ENCODE results near the gene CSPG5.

The CSPG5 gene

DNA sequence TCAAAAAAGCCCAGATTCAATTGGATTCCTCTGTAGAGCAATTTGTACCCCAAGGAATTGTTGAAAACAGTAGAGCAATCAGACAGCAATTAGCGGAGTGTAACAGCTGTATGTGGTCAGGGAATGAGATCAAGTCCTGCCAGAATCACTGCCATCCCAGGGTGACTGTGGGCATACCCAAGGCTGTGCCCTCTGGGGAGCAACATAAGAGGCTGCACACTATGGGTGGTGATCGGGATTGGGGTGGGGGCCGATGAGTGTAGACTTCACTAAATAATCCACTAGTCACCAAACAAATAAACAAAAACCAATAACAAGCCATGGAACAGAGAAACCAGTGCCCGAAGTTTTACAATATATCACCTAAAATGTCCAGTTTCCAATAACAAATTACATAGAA is 53.0 kb downstream of the CSPG5 start:
- Histone ChIP-seq H3K4me1 (ENCODE audit: control insufficient read depth in 1 of 2, insufficient read depth in 1 of 2, low read depth in 1 of 2, low read length in 1 of 2) (peaks cover 0 to 4% of the 10 kb centered on the region in 2 experiments), H3K9me3 (no peaks in the 10 kb centered on the region), H3K4me3 (ENCODE audit: low read depth in 1 of 2, low read length in 1 of 2) (no peak overlapping the region), H3K36me3 (no peaks in the 10 kb centered on the region), H3K27ac (no peak overlapping the region), H3K27me3 (no peaks in the 10 kb centered on the region)
- TF ChIP-seq, protein P1, sequence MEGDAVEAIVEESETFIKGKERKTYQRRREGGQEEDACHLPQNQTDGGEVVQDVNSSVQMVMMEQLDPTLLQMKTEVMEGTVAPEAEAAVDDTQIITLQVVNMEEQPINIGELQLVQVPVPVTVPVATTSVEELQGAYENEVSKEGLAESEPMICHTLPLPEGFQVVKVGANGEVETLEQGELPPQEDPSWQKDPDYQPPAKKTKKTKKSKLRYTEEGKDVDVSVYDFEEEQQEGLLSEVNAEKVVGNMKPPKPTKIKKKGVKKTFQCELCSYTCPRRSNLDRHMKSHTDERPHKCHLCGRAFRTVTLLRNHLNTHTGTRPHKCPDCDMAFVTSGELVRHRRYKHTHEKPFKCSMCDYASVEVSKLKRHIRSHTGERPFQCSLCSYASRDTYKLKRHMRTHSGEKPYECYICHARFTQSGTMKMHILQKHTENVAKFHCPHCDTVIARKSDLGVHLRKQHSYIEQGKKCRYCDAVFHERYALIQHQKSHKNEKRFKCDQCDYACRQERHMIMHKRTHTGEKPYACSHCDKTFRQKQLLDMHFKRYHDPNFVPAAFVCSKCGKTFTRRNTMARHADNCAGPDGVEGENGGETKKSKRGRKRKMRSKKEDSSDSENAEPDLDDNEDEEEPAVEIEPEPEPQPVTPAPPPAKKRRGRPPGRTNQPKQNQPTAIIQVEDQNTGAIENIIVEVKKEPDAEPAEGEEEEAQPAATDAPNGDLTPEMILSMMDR (IDR thresholded peaks at IDR 0.05) = no peak

GRCh38 chr3:47523310-47524073 is 55.2 kb downstream of the CSPG5 start:
- Histone ChIP-seq H3K9me3 (no peaks in the 10 kb centered on the region), H3K27ac (no peak overlapping the region), H3K27me3 (no peaks in the 10 kb centered on the region), H3K4me1 (ENCODE audit: control insufficient read depth in 1 of 2, insufficient read depth in 1 of 2, low read depth in 1 of 2, low read length in 1 of 2) (peaks cover 0 to 4% of the 10 kb centered on the region in 2 experiments), H3K4me3 (ENCODE audit: low read depth in 1 of 2, low read length in 1 of 2) (no peak overlapping the region), H3K36me3 (no peaks in the 10 kb centered on the region)
- TF ChIP-seq, protein P1 (IDR thresholded peaks at IDR 0.05) = no peak

DNA sequence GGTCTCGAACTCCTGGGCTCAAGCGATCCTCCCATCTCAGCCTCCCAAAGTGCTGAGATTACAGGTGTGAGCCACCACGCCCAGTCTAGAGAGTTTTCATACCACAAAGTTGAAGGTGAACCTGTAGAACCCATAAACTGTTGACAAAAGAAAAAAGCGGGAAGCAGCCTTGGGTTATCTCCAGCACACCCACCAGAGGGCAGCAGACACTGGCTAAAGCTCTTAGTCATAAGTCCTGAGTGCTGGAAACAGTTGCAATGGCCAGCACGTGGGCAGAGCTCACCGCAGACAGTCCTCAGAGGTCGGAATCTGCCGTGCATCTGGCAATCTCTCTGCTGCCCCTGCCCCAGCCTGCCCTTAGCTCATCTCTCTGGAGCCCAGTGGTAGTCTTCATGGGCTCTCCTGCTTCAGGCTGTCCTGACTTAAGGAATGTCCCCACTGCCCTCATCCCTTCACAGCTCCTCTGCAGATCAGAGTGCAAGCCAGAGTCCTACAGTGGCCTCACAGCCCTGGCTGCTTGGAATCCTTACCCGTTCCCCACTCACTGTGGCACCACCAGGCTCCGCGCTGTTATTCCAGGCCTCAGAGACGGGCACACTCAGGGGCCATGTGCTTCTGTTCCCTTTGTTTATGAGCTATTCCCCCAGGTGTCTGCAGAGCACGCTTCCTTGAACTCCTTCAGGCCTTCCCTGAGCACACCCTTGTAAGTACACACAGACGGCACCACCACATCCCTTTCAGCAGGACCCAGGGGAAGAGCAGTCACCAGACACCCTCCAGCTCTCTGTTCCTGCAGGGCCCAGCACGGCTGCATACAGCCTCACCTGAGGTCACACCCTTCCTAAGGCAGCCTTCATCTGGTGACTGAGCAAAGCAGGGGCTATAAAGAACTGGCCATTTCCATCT is 56.3 kb downstream of the CSPG5 start:
- no peaks in the 10 kb centered on the region for H3K36me3 ChIP-seq
- H3K27me3 ChIP-seq = no peaks in the 10 kb centered on the region
- TF ChIP-seq, protein P1 (IDR thresholded peaks at IDR 0.05) = peak; percentile 89
- no peak overlapping the region for H3K27ac ChIP-seq
- H3K4me1 ChIP-seq (ENCODE audit: control insufficient read depth in 1 of 2, insufficient read depth in 1 of 2, low read depth in 1 of 2, low read length in 1 of 2) = peaks cover 0 to 4% of the 10 kb centered on the region in 2 experiments
- H3K9me3 ChIP-seq = no peaks in the 10 kb centered on the region
- H3K4me3 ChIP-seq (ENCODE audit: low read depth in 1 of 2, low read length in 1 of 2) = no peak overlapping the region

- H3K36me3 ChIP-seq = no peaks in the 10 kb centered on the region
- H3K27me3 ChIP-seq = no peaks in the 10 kb centered on the region
- H3K9me3 ChIP-seq = no peaks in the 10 kb centered on the region
- H3K4me3 ChIP-seq (ENCODE audit: low read depth in 1 of 2, low read length in 1 of 2) = no peak overlapping the region
- no peak overlapping the region for H3K27ac ChIP-seq
- TF ChIP-seq, protein P1 (IDR thresholded peaks at IDR 0.05) = no peak
- peaks cover 0 to 4% of the 10 kb centered on the region in 2 experiments for H3K4me1 ChIP-seq (ENCODE audit: control insufficient read depth in 1 of 2, insufficient read depth in 1 of 2, low read depth in 1 of 2, low read length in 1 of 2)
Measured at GRCh38 chr3:47520756-47521155, 57.9 kb downstream of the CSPG5 start.

GRCh38 chr3:47517937-47518336 is 60.7 kb downstream of the CSPG5 start:
- Histone ChIP-seq H3K9me3 (no peaks in the 10 kb centered on the region), H3K4me1 (ENCODE audit: control insufficient read depth in 1 of 2, insufficient read depth in 1 of 2, low read depth in 1 of 2, low read length in 1 of 2) (peaks cover under 1 to 4% of the 10 kb centered on the region in 2 experiments)

More at GRCh38 chr3:47517937-47518336, 60.7 kb downstream of the CSPG5 start:
- TF ChIP-seq, protein P1 (IDR thresholded peaks at IDR 0.05) = no peak
- Histone ChIP-seq H3K27ac (no peak overlapping the region), H3K27me3 (no peaks in the 10 kb centered on the region), H3K36me3 (no peaks in the 10 kb centered on the region), H3K4me3 (ENCODE audit: low read depth in 1 of 2, low read length in 1 of 2) (no peak overlapping the region)

All from neutrophil (primary cell).